ENCODE data around the gene DGKK.
"Not testable (repeated sequence)": the region's sequence is repeated elsewhere in the genome, so short reads cannot be mapped to it uniquely, and the experiment has no call there.

DGKK gene

GRCh38 chrX:50381729-50382415 is 88.8 kb downstream of the DGKK start:
- no peak overlapping the region for H3K27ac Mint-ChIP-seq
- no peak for DNase-seq (ENCODE audit: low spot score)

GRCh38 chrX:50375481-50376267 is 95.0 kb downstream of the DGKK start:
- no peak overlapping the region for H3K27ac Mint-ChIP-seq
- H3K4me3 Mint-ChIP-seq = no peak overlapping the region
- H3K9me3 Mint-ChIP-seq = no peaks in the 10 kb centered on the region
- H3K4me1 Mint-ChIP-seq (ENCODE audit: low read depth) = no peaks in the 10 kb centered on the region
- DNase-seq (ENCODE audit: low spot score) = no peak
- no peaks in the 10 kb centered on the region for H3K27me3 Mint-ChIP-seq (ENCODE audit: low read depth)
- H3K36me3 Mint-ChIP-seq (ENCODE audit: low read depth) = no peaks in the 10 kb centered on the region

More at GRCh38 chrX:50381729-50382415, 88.8 kb downstream of the DGKK start:
- no peaks in the 10 kb centered on the region for H3K36me3 Mint-ChIP-seq (ENCODE audit: low read depth)
- no peaks in the 10 kb centered on the region for H3K9me3 Mint-ChIP-seq
- no peaks in the 10 kb centered on the region for H3K27me3 Mint-ChIP-seq (ENCODE audit: low read depth)
- no peak overlapping the region for H3K4me3 Mint-ChIP-seq
- H3K4me1 Mint-ChIP-seq (ENCODE audit: low read depth) = no peaks in the 10 kb centered on the region

- H3K4me3 Mint-ChIP-seq = no peak overlapping the region
- no peaks in the 10 kb centered on the region for H3K9me3 Mint-ChIP-seq
- no peaks in the 10 kb centered on the region for H3K27me3 Mint-ChIP-seq (ENCODE audit: low read depth)
- H3K27ac Mint-ChIP-seq = no peak overlapping the region
- no peaks in the 10 kb centered on the region for H3K36me3 Mint-ChIP-seq (ENCODE audit: low read depth)
- DNase-seq (ENCODE audit: low spot score) = no peak
- no peaks in the 10 kb centered on the region for H3K4me1 Mint-ChIP-seq (ENCODE audit: low read depth)
Observed at GRCh38 chrX:50372966-50373365, 97.7 kb downstream of the DGKK start.

GRCh38 chrX:50343917-50344316 is 126.7 kb downstream of the DGKK start:
- H3K27me3 Mint-ChIP-seq (ENCODE audit: low read depth) = no peaks in the 10 kb centered on the region
- no peak for DNase-seq (ENCODE audit: low spot score)
- H3K9me3 Mint-ChIP-seq = no peaks in the 10 kb centered on the region
- H3K4me1 Mint-ChIP-seq (ENCODE audit: low read depth) = no peaks in the 10 kb centered on the region
- no peak overlapping the region for H3K27ac Mint-ChIP-seq
- no peak overlapping the region for H3K4me3 Mint-ChIP-seq
- H3K36me3 Mint-ChIP-seq (ENCODE audit: low read depth) = no peaks in the 10 kb centered on the region

- DNase-seq (ENCODE audit: low spot score) = no peak
- Mint-ChIP-seq H3K36me3 (ENCODE audit: low read depth) (no peaks in the 10 kb centered on the region), H3K27me3 (ENCODE audit: low read depth) (no peaks in the 10 kb centered on the region), H3K9me3 (no peaks in the 10 kb centered on the region), H3K4me3 (no peak overlapping the region), H3K4me1 (ENCODE audit: low read depth) (no peaks in the 10 kb centered on the region), H3K27ac (no peak overlapping the region)
Observed at GRCh38 chrX:50333308-50333707, 137.3 kb downstream of the DGKK start.

DNA sequence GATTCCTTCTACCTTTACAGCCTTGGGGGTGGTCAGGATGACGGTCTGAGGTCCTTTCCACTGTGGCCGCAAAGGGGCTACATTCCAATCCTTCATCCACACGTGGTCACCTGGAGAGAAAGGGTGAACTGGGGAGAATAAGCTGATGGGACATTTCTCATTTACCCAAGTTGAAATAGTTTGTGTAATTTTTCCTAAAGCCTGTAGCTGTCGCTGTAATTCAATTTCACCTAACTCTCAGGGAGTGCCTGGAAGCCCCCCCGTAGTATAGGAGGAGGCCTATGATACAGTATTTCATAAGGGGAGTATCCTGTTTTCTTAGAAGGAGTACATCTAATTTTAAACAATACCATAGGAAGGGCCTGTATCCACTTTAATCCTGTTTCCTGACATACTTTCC is 138.0 kb downstream of the DGKK start:
- not testable (repeated sequence) for H3K4me1 Mint-ChIP-seq (ENCODE audit: low read depth); H3K27me3 Mint-ChIP-seq (ENCODE audit: low read depth); H3K27ac Mint-ChIP-seq; DNase-seq (ENCODE audit: low spot score); H3K36me3 Mint-ChIP-seq (ENCODE audit: low read depth); H3K9me3 Mint-ChIP-seq; H3K4me3 Mint-ChIP-seq

DNA sequence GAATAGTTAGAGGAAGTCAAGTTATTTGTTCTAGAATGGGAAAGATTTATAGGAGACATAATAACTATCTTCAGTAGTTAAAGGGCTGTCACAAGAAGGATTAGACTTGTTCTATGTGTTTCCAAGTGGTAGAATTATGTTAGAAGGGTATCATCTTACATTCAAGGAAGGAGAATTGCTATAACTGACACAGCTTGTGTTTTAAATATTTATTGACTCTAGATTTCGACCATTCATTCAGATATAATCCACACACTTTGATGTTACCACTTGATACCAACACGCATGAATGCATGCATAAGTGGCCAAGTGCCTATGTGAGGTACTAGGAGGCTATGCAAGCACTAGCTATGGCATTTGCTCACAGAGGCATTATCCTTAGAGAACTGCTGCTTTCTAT is 143.4 kb downstream of the DGKK start:
- no peaks in the 10 kb centered on the region for H3K27me3 Mint-ChIP-seq (ENCODE audit: low read depth)
- no peaks in the 10 kb centered on the region for H3K36me3 Mint-ChIP-seq (ENCODE audit: low read depth)
- no peaks in the 10 kb centered on the region for H3K9me3 Mint-ChIP-seq
- H3K4me1 Mint-ChIP-seq (ENCODE audit: low read depth) = no peaks in the 10 kb centered on the region
- H3K4me3 Mint-ChIP-seq = no peak overlapping the region
- H3K27ac Mint-ChIP-seq = no peak overlapping the region
- DNase-seq (ENCODE audit: low spot score) = no peak
